GM19238 (cell line): ENCODE data around the gene TCP11.

Experiments used
- DNase-seq: peaks from one replicate; pipeline ENCODE4 v3.0.0; 2011; ENCODE audit warnings: low spot score; ENCODE audit not compliant: insufficient read length

Gene TCP11

GRCh38 chr6:35093118-35093445, 48.1 kb downstream of the TCP11 start:
- DNase-seq = no peak

- DNase-seq = no peak
Observed at GRCh38 chr6:35092362-35093117, 48.6 kb downstream of the TCP11 start.

GRCh38 chr6:35091346-35092083, 49.6 kb downstream of the TCP11 start:
- DNase-seq = no peak

GRCh38 chr6:35090734-35091133, 50.4 kb downstream of the TCP11 start:
- no peak for DNase-seq

- DNase-seq = no peak
Observed at GRCh38 chr6:35089935-35090505, 51.1 kb downstream of the TCP11 start.

GRCh38 chr6:35089216-35089934, 51.8 kb downstream of the TCP11 start:
- no peak for DNase-seq

GRCh38 chr6:35088281-35089215, 52.6 kb downstream of the TCP11 start:
- no peak for DNase-seq

- DNase-seq = no peak
Observed at GRCh38 chr6:35087361-35088280, 53.5 kb downstream of the TCP11 start.

GRCh38 chr6:35086636-35087360, 54.3 kb downstream of the TCP11 start:
- no peak for DNase-seq

- no peak for DNase-seq
Observed at GRCh38 chr6:35086282-35086632, 54.9 kb downstream of the TCP11 start.

GRCh38 chr6:35085359-35086281, 55.5 kb downstream of the TCP11 start:
- DNase-seq = no peak

GRCh38 chr6:35084511-35085203, 56.5 kb downstream of the TCP11 start:
- no peak for DNase-seq

GRCh38 chr6:35084041-35084491, 57.1 kb downstream of the TCP11 start:
- no peak for DNase-seq

- DNase-seq = no peak
Observed at GRCh38 chr6:35083507-35083906, 57.6 kb downstream of the TCP11 start.

GRCh38 chr6:35082733-35083403, 58.3 kb downstream of the TCP11 start:
- no peak for DNase-seq

- DNase-seq = no peak
Observed at GRCh38 chr6:35082046-35082732, 59.0 kb downstream of the TCP11 start.
